Measurements from ENCODE around the gene CD6. TPM values are rescaled to one million over a fixed set of nuclear protein-coding genes. Genes with fewer than 3 reads are reported as not detected.
"Not testable (repeated sequence)": the region's sequence is repeated elsewhere in the genome, so short reads cannot be mapped to it uniquely, and the experiment has no call there.

Gene CD6
- total RNA-seq, 1 experiment from 2014 or later: not detected

DNA sequence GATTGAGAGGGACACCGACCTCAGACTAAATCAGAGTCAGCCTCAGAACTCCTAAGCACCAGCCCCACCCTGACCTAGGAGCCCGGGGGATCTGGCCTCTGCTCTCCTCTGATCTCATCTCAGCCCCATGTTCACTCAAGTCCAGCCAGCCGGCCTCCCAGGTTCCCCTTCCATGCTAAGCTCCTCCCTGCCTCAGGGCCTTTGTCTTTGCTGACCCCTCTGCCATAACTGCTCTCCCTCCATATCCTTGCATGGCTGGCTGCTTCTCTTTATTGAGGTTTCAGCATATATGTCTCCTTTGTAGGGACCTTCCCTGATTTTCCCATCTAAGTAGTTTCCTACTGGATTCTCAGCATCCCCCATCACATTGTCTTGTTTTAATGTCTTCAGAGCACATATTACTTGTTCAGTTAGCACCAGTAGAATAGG lies 18.7 kb upstream of the CD6 start:
- DNase-seq (ENCODE audit: low read depth): peak; percentile 31

DNA sequence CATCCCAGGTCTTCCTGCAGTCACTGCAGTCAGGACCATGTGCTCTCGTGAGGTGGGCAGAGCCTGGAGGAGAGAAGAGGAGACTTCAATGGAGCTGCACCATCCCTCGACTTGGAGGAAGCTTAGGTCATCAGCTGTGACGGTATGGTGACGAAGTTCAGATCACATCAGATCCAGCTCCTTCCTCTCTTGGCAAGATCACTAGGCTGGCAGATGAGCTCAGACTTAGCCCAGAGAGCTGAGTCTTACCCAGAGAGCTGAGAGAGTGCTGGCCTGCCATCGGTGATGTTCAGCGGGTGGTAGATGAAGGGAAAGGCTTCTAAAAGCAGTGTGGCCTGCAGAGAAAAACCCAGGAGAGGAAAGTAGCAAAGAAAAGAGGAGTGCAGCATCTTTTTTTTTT lies 17.7 kb upstream of the CD6 start:
- DNase-seq (ENCODE audit: low read depth): no peak

DNA sequence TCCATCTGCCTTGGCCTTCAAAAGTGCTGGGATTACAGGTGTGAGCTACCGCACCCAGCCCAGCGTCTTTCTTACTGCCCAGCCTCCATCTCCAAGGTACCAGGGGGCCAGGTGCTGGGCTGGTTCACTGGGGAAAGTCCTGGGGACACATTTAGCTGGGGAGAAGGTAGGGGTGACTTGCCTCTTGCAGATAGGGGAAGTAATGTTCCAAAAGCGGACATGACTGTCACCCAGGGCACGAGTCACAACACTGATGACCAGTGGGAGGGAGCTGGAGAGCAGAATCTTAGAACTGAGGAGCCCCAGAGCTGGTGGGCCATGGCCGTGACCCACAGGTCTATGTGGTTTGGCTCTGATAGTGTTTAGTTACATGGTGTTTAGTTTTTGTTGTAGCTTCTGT lies 17.1 kb upstream of the CD6 start:
- no peak for DNase-seq (ENCODE audit: low read depth)

DNA sequence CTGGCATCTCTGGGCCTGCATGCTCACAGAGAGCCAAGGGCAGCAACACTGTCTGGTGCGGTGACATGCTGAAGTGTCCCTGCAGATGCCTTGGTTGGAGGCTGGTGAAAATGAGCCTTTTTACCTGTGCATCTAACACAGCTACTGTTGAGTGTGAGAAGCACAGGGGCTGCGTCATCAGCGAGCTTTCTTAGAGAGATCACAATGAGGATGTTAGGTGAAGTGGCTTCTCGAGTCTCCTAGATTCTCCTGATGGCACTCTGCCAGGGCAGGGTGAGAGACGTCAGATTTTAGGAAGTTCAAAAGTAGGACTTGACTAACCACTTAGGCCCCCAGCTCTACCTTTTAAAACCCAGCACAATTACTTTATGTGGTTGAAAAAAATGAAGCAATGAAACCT lies 15.9 kb upstream of the CD6 start:
- no peak for DNase-seq (ENCODE audit: low read depth)

DNA sequence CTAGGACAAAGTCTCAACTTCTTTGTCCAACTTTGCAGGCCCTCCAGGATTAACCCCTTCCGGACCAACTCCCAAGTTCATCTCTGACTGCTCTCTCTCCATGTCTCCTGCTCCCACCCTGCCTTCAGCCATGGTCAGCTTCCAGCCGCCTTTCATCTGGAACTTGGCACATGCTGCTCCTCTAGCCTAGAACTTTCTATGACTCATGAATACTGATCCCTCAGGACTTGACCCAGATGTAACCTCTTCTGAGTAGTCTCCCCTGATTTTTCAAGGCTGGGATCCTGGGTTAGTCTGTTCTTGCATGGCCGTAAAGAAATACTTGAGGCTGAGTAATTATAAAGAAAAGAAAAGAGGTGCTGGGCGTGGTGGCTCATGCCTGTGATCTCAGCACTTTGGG lies 14.3 kb upstream of the CD6 start:
- DNase-seq (ENCODE audit: low read depth): peak; percentile 53

DNA sequence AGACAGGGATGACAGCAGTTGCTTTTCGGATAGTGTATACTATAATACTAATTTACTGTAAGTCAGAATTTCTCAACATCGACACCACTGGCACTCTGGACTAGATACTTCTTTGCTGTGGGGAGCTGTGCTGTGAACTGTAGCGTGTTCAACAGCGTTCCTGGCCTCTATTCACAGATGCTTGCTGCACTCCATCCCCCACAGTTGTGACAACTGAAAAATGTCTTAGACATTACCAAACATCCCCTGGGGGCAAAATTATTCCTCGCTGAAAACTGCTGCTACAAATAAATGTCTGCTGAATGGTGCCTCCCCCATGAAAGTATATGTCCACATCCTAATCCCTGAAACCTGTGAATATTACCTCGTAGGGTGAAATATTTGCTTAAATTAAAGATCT lies 12.0 kb upstream of the CD6 start:
- no peak for DNase-seq (ENCODE audit: low read depth)

DNA sequence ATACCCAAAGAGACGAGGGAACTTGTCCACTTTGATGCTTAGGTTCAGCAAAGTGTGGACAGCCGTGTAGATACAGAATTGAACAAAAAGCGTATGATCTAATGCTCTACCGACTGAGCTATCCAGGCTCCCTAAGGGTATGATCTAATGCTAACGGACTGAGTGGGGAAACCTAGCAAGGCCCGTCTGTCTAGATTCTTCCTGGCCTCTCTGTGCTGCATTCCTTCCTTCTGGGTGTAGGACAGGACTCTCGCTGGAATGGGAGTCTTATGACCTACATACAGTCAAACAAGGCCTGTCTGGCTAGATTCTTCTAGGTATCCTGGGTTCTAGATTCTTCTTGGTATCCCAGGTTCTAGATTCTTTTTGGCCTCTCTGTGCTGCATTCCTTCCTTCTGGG lies 11.1 kb upstream of the CD6 start:
- no peak for DNase-seq (ENCODE audit: low read depth)

DNA sequence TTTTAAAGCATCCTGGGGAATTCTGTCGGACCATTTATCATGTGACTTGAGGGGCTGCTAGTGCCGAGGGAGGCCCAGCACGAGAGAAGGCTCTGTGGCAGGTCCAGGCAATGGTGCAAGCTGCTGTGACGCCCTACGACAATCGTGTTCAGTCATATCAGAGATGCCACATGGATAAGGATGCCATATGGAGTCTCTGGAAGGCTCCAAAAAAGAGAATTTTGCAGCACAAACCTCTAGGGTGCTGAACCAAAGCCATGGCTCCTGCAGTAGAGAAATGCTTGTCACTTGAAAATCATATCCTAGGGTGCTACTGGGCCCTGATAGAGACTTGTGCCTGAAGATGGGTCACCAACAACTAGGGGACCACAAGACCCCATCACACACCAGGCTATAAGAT lies 6.7 kb upstream of the CD6 start:
- no peak for DNase-seq (ENCODE audit: low read depth)

DNA sequence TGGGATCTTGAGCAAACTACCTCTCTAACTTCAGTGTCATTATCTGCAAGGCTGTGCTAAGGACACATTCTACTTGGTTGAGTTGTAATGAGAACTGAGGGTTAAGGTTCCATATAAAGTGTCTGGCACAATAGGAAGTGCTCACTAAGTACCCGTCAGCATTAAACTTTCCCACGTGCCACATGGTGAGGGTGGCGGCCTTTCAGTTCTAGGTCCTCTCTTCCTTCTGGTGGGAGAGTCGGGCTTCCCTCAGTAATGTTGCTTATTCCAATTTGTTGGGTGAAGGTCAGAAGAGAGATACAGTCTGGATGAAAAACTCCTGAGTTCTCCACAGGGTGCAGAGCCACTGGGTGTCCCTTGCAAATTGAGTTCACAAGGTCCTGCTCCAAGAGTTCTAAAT lies 4.6 kb upstream of the CD6 start:
- DNase-seq (ENCODE audit: low read depth): no peak

DNA sequence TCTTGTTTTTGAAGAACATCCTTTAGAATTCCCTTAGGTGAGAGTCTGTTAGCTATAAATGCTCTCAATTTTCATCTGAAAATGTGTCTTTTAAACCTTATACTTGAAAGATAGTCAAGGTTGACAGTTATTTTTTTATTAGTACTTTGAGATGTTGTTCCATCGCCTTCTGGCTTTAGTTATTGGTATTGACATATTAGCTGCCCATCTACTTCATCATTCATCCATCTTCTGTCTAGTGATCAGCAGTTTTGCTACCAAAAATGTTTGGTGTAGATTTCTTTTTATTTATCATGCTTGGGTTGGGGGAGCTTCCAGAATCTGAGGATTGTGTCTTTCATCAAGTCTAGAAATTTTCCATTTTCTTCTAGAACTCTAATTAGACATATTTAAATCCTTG lies 3.3 kb upstream of the CD6 start:
- no peak for DNase-seq (ENCODE audit: low read depth)

DNA sequence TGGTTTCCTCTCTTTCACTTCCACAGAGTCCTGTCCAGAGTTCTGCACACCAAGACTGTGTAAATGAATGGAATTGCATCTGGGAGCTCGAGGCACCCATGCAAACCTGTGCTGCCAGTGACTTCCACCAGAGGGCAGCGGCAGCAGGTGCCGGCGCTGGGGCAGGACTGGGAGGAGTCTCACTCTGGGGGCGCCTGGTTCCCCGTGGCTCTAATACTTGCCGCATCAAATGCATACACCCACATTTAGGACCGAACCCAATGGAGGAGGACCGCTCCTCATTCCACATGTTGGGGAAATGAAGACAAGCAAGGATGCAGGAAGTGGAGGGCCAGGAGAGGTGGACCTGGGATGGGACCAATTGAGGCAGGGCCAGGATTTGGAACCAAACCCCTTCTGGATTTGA lies 1.1 kb upstream of the CD6 start:
- DNase-seq (ENCODE audit: low read depth): no peak

DNA sequence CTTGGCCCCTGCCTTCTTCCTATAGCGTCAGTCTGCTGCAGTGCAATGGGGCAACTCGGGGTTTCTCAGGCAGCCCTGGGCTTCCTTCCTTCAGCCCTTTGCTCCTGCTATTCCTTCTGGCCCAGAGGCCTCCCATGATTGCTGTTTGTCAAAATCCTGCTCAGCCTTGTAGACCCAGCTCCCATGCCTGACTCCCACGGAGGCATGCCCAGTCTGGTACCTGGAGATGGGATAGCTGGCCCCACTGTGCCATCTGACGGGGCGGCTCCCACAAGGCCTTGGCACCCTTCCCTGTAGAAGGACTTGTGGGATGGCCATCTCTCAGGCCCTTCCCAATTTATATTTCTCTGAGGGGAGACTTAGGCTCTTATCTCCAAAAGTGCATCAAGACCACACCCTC lies 590 bp upstream of the CD6 start:
- no peak for DNase-seq (ENCODE audit: low read depth)

DNA sequence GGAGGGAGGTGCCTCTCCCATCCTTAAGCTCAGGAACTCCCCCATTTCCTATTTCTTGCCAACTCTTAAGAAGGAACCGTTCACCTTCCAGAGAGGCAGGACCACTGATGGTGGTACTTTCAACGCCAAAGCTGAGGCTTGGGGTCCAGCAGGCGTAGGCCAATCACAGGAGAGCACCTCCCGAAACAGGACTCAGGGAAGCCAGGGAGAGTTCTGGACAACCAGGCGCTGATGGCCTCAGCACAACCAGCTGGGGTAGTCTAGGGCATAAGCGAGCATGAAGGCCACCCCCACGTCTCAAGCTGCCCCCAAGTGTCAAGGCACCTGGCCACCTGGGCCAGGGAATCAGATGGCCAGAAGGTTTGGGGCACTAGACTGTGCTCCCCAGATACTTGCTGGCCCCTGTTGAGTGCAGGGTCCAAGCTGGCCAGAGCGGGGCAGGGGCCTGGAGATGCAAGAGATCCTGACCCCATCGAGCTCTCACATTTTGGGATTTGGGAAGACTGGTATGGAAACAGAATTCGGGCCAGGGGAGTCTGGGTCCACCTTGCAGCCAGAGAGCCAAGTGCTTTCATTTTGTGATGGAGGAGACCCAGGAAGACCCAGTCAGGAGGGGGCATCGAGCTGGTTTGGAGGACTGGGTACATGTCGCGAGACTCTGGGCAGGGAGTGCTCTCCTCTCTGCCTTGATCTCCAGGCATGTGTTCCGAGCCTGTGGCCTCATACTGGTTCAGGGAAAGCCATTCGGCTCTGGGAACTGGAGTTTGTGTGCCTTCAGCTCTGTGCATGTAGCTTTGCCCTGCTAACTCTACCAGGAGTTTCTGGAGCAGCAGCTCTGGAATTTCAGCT lies 926 bp downstream of the CD6 start:
- no peak for DNase-seq (ENCODE audit: low read depth)

DNA sequence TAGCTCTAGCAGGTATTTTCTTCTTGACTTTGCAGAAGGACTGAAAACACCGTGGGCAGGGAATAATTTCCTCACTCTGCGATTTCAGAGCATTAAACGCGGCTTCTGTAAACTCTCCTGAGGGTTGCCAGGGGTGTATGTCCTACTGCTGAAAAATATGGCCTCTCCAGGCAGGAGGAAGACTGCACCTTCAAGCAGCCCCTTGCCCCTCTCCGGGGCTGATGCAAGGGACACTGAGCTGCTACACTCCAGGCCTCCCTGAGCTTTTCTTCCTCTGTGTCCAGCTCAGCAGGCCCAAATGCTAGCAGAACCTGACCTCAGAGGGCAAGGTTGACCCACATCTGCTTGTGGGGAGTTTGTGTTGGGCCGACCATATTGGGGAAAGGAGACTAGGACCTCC lies 2.2 kb downstream of the CD6 start:
- no peak for DNase-seq (ENCODE audit: low read depth)

DNA sequence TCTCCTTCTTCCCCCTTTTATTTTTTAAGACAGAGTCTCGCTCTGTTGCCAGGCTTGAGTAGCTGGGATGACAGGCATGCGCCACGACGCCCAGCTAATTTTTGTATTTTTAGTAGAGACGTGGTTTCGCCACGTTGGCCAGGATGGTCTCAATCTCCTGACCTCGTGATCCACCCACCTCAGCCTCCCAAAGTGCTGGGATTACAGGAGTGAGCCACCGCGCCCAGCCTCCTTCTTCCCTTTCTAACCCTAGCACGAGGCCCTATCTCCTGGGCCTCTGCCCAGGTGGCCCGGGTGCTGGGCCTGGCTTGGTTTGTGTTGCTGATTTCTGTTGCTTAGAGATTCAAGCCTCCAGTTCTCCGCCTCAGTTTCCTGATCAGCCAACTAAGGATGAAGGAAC lies 2.8 kb downstream of the CD6 start:
- DNase-seq (ENCODE audit: low read depth): not testable (repeated sequence)

DNA sequence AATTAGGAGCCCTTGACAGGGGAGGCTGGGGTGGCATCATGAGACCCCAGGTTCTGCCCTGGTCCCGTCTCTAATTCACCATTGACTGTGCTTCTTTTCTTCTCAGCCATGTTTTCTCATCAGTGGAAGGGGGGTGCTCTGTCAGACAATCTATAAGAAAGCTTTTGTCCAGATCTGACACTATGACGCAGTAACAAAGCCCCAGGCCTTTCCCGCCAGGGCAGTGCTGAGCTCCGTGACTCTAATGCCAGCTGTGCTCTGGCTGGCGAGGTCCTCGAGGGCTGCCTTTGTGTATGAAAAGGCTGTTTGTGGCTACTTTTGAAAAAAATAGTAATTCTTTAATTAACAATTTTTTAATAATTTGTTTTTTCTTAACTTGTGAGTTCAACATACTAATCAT lies 3.2 kb downstream of the CD6 start:
- no peak for DNase-seq (ENCODE audit: low read depth)

DNA sequence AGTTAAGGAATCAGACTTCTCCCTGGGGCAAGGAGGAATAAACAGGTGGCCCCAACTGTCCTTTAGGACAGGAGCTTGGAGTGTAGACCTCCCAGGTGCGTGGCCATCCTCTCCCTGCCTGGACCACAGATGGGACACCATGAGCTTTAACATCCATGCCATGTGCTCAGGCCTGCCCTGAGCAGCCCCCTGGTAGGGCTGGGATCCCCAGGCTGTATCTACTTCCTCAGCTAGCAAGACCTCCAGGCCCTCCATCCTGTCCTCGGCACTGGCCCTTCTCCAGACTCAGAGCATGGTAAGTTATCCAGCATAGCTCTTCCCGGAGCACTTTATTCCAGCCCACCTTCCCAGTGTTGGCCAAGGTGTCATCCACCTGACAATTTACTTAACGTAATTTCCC lies 5.7 kb downstream of the CD6 start:
- DNase-seq (ENCODE audit: low read depth): no peak

DNA sequence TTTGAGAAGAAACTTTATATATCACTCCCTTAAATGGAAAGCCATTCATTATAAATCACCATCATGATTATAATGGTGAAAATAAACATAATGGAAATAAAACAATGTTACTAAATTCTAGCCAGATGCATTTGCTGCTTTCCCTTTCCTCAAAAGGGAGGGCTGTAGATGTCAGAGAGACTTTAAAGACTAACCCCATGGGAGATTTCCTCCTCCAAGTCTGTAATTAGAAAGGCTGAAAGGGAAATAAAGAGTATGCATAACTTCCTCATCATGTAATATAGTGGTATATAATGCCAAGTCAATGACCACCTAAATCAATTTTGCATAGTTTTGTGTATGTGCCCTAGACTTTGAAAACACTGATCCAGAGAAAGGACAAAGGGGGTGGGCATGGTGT lies 6.4 kb downstream of the CD6 start:
- DNase-seq (ENCODE audit: low read depth): no peak

DNA sequence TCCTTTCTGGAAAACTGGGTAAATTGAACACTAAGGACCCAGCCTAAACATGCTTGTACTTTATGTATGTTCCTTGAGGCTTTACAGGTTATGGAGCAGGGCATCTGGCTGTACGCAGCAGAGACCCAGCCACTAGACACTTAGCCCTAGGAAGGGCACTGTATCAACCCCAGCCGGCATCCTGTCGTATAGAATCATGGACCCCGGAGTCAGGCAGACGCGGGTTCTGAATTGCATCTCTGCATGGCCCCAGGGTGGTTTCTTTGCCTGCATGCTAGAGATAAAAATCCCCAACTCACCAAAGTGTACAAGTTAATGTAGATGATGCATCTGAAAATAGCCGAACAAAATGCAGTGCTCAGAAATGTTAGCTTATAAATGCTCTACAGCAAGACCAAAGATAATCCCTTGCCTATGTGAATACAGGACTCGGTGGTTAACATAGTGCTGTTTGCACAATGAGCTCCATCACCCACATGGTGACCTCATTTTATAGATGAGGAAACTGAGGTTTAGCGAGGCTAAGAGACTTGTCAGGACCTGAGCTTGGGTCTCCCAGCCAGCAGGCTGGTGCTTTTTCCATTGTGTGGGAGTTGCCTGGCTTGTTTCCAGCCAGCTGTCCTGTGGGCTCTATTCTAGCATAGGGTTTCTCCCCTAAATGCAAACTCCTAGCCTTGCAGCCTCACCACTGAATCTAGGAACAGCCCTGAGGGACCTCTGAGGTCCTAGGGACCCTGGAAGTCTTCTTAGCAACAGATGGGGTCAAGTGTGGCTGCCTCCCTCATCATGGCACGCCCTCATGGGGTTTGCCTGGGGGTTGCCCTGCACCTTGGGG lies 7.3 kb downstream of the CD6 start:
- peak; percentile 45 for DNase-seq (ENCODE audit: low read depth)

DNA sequence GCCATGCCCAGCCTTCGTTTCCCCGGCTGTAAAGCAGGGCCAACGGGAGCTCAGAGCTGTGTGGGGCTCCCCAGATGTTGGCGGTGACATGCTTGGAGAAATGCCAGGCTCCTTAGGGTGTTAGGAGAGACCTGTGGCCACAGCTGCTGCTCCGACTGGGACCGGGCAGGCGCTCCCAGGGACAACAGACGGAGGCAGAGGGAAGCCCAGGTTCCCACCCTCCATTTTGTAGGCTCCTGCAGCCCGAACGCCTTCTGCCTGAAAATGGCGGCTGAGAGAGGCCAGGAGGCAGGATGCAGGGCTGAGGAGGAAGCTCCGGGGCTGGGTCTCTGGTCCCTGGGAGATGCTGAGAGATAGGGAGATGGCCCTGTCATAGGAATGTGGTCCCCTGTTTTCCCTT lies 10.0 kb downstream of the CD6 start:
- DNase-seq (ENCODE audit: low read depth): no peak

DNA sequence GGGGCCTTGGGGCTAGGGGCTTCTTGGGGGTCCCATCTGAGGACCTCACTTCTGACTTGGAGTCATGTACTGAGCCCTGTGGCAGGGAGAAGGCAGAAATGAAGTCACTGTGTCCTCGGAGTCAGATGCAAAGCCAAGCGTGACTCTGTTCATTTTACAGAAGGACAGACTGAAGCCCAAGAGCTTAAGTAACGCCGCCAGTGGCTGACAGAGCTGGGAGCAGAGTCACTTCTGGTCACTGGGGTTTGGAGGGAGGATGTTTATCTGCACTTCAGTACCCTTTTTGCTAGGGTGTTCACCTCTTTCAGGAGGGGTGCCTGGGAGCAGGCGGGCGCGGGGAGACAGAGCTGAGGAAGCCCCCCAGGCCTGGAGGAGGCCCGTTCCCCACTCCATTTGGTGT lies 10.7 kb downstream of the CD6 start:
- DNase-seq (ENCODE audit: low read depth): no peak

DNA sequence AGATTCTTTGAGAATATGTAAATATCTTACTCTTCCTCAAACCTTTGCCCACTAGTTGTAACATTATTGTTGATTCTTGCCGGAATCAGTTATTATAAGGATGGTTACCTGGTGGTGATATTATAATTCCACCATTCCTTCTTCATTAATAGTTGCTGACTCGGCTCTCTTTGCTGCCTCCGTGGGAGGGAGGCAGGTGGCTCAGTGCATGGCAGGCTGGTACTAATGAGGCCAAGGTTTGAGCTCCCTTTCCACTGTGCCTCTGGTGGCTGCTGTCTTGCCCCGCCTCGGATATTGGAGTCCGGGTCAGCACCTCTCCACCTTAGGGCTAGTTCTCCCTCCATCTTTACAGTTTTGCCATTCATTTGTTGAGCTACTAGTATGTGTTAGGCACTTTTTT lies 12.7 kb downstream of the CD6 start:
- no peak for DNase-seq (ENCODE audit: low read depth)

DNA sequence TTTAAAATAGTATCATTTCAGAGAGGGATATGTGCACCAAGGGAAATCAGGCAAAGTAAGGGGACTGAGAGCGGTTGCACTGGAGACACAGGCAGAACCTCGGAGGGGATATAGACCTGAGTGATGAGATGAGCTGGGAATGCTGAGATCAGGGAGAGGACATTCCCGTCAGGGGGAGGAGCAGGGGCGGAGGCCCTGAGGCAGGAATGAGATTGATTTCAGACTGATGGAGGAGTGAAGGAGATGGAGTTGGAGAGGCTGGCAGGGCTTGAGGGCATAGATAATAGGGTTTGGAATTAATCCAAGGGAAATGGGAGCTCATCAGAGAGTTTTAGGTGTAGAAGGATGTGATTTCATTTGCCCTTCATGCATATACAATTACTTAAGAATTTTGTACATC lies 13.2 kb downstream of the CD6 start:
- no peak for DNase-seq (ENCODE audit: low read depth)

Data from LHCN-M2 (cell line).